Vagina (tissue), 2 donors: ENCODE results near the gene EOLA2.
"Not testable (repeated sequence)": the region's sequence is repeated elsewhere in the genome, so short reads cannot be mapped to it uniquely, and the experiment has no call there.

Source experiments
- POLR2A ChIP-seq, 2 donors: fragments of 450-650 bp; IDR thresholded peaks; one replicate each; pipeline ENCODE4 v1.6.1; 2017; ENCODE audit warnings: antibody characterized with exemption in 2 of 2, mild to moderate bottlenecking in 2 of 2, moderate library complexity in 2 of 2
- TF ChIP-seq, protein P1 (sequence below), 3 experiments: fragments of 450-650 bp in 2 of 3; fragments of 200-600 bp in 1 of 3; sonication (generic) in 1 of 3; IDR thresholded peaks; one replicate each; pipeline ENCODE4 v1.5.1; 2017 to 2019; ENCODE audit warnings: antibody characterized with exemption in 3 of 3, mild to moderate bottlenecking in 2 of 3, moderate library complexity in 2 of 3

DNA sequence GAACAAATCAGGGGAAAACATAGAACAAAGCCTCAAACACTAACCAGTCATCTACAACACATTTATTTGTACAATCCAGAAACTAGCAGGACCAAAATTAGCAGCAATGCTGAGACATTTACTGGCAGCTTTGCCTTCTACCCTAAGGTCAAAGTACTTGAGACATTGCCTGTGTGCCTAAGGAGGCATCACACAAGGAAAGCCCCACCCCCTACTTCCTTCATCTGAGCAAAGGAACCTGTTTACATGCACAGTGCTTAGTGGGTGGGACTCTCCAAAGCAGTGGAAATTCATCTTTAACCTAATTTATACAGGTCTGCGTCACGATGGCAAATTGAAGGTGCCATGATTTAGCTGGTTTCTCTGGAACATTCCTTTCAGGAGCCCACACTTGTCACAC lies 6.1 kb downstream of the EOLA2 start:
- TF ChIP-seq POLR2A (IDR thresholded peaks at IDR 0.05), result not testable (repeated sequence)
- TF ChIP-seq, protein P1, sequence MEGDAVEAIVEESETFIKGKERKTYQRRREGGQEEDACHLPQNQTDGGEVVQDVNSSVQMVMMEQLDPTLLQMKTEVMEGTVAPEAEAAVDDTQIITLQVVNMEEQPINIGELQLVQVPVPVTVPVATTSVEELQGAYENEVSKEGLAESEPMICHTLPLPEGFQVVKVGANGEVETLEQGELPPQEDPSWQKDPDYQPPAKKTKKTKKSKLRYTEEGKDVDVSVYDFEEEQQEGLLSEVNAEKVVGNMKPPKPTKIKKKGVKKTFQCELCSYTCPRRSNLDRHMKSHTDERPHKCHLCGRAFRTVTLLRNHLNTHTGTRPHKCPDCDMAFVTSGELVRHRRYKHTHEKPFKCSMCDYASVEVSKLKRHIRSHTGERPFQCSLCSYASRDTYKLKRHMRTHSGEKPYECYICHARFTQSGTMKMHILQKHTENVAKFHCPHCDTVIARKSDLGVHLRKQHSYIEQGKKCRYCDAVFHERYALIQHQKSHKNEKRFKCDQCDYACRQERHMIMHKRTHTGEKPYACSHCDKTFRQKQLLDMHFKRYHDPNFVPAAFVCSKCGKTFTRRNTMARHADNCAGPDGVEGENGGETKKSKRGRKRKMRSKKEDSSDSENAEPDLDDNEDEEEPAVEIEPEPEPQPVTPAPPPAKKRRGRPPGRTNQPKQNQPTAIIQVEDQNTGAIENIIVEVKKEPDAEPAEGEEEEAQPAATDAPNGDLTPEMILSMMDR (IDR thresholded peaks at IDR 0.05), result not testable (repeated sequence)
